ENCODE measurements around the gene ADCY6. TPM values are rescaled to one million over a fixed set of nuclear protein-coding genes. Genes with fewer than 3 reads are reported as not detected.

Gene ADCY6
- total and polyA plus RNA-seq, 11 donors: 60.6 to 145 (median 104) TPM

- H3K4me3 ChIP-seq: no peak overlapping the region
- ATAC-seq: peak in 3 of 4 donors; percentile 6 to 22 (median 6)
- intact Hi-C loops (cut with DNase I): loop anchor here in 1 of 10 donors (2.0 kb wide), 1 partner anchor 14 kb away; no protein-coding TSS in a partner anchor
- peaks cover 10 to 100% (median 69%) of the 10 kb centered on the region in 12 donors for H3K4me1 ChIP-seq
- DNase-seq: peak in 2 of 5 donors; percentile 56 to 61
- peaks cover 0 to 43% (median 30%) of the 10 kb centered on the region in 9 donors for H3K36me3 ChIP-seq
- peak overlapping the region; percentile 60 to 99 (median 94) for H3K27ac ChIP-seq
- H3K27me3 ChIP-seq: no peaks in the 10 kb centered on the region
- H3K9me3 ChIP-seq: no peaks in the 10 kb centered on the region
- 53 to 66% (median 60%) methylated on average over 11 of the region's 11 CpGs for WGBS, 4 donors
- TF ChIP-seq POLR2A (IDR thresholded peaks at IDR 0.05): no peak
- TF ChIP-seq CTCF (IDR thresholded peaks at IDR 0.05): no peak
These were observed 8.4 kb downstream of the ADCY6 start for GRCh38 chr12:48780381-48781025.

- Histone ChIP-seq H3K4me3 (peak overlapping the region in 4 of 12 donors; percentile 2 to 11 (median 8)), H3K9me3 (no peaks in the 10 kb centered on the region), H3K36me3 (peaks cover 0 to 50% (median 37%) of the 10 kb centered on the region in 9 donors), H3K4me1 (peaks cover 10 to 94% (median 64%) of the 10 kb centered on the region in 12 donors), H3K27me3 (no peaks in the 10 kb centered on the region), H3K27ac (peak overlapping the region; percentile 60 to 99 (median 94))
- intact Hi-C loops (cut with DNase I): loop anchor here in 1 of 10 donors (2.0 kb wide), 1 partner anchor 13 kb away; no protein-coding TSS in a partner anchor
- WGBS, 4 donors: 7 to 12% (median 9%) methylated on average over 3 of the region's 3 CpGs
- ATAC-seq (peak; percentile 78 to 84 (median 80)), DNase-seq (peak; percentile 81 to 92 (median 87))
- TF ChIP-seq POLR2A (IDR thresholded peaks at IDR 0.05): no peak
- no peak for TF ChIP-seq CTCF (IDR thresholded peaks at IDR 0.05)
These were observed 9.0 kb downstream of the ADCY6 start for GRCh38 chr12:48779869-48780268.

DNA sequence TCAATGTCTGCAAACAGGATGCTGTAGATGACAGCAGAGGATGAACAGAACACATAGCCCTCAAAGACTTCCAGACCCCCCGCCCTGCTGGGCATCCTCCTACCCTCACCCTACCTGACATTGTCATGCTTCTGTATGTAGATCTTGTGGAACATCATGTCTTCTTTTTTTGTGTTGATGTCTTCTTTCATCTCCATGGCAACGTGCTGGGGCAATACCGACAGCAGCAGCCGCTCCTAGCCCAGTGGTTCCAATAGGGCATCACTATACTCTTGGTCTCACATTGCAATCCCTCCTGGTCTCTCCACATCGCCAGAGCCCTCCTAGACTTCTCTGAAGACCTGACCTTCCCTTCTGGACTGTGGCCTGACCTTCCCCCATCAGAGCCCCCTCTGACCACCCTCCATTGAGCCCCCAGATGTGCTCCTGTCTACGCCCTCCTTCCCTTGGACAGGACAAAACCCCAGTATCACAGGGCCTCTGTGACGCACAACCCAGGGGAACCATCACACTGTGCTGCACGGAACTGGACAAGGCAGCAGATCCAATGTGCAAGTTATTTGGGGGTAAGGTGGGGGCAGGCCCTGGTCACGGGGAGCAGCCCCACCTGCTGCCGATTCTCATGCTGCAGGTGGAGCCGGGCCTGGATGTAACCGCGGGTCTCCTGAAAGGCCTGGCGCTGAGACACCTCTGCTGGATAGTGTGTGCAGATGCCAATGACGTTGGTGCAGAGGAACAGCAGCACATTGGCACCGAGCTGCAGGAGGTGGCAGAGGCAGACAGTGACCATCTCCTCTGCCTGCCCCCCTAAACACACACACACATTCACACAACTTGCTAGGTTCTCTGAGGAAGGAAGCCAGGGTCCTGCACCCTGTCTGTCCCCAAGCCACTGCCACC lies 11.1 kb downstream of the ADCY6 start:
- no peaks in the 10 kb centered on the region for H3K9me3 ChIP-seq
- DNase-seq: peak in 2 of 5 donors; percentile 52 to 73
- WGBS, 4 donors: 65 to 79% (median 73%) methylated on average over 11 to 16 of the region's 16 CpGs
- ATAC-seq: peak in 3 of 4 donors; percentile 22 to 46 (median 35)
- intact Hi-C loops (cut with DNase I): no loop called here
- TF ChIP-seq POLR2A (IDR thresholded peaks at IDR 0.05) (no peak), CTCF (IDR thresholded peaks at IDR 0.05) (no peak)
- peak overlapping the region in 9 of 12 donors; percentile 81 to 99 (median 96) for H3K27ac ChIP-seq
- no peaks in the 10 kb centered on the region for H3K27me3 ChIP-seq
- no peak overlapping the region for H3K4me3 ChIP-seq
- peaks cover 10 to 77% (median 50%) of the 10 kb centered on the region in 12 donors for H3K4me1 ChIP-seq
- H3K36me3 ChIP-seq: peaks cover 0 to 66% (median 54%) of the 10 kb centered on the region in 9 donors

All from heart left ventricle (tissue), 16 donors.